SK-N-MC (cell line): ENCODE data around the gene DOCK4.

Source experiments
- DNase-seq: peaks from one replicate; pipeline ENCODE4 v3.0.0-alpha.2; 2011; ENCODE audit warnings: low read depth, low spot score
- H3K27ac ChIP-seq: fragments of 200-600 bp; sonication (generic); 2 replicates; pipeline ENCODE4 v1.5.1; 2016; ENCODE audit warnings: mixed run types
- H3K36me3 ChIP-seq: fragments of 200-600 bp; sonication (generic); 2 replicates; pipeline ENCODE4 v1.6.1; 2017; ENCODE audit warnings: antibody characterized with exemption, low read length, mixed read lengths; ENCODE audit not compliant: insufficient read depth
- H3K4me3 ChIP-seq: fragments of 200-600 bp; sonication (generic); 2 replicates; pipeline ENCODE4 v1.5.1; 2016
- H3K9ac ChIP-seq: fragments of 200-600 bp; sonication (generic); 2 replicates; pipeline ENCODE4 v1.8.0; 2017; ENCODE audit warnings: mixed run types, mixed read lengths; ENCODE audit not compliant: insufficient read length
- H3K9me3 ChIP-seq: fragments of 200-600 bp; sonication (generic); 2 replicates; pipeline ENCODE4 v1.6.1; 2017; ENCODE audit warnings: low read depth, mild to moderate bottlenecking, antibody characterized with exemption, low read length, moderate library complexity, mixed read lengths
- EZH2 ChIP-seq: fragments of 200-600 bp; sonication (generic); IDR thresholded peaks from one replicate; pipeline ENCODE4 v1.6.1; 2017; ENCODE audit warnings: antibody characterized with exemption
- FOXP2 ChIP-seq: optimal IDR thresholded peaks from 2 replicates; pipeline ENCODE3; 2011; ENCODE audit warnings: mild to moderate bottlenecking, moderate library complexity; ENCODE audit not compliant: insufficient read depth; ENCODE audit errors: extremely low read length, control extremely low read depth
- POLR2AphosphoS5 ChIP-seq: IDR thresholded peaks from 2 replicates; pipeline ENCODE4 v1.6.1; 2012; ENCODE audit warnings: mild to moderate bottlenecking, low read depth, low read length, borderline replicate concordance

DOCK4 gene

GRCh38 chr7:111987115-111987826, 218.9 kb downstream of the DOCK4 start:
- Histone ChIP-seq H3K9ac (no peak overlapping the region), H3K36me3 (no peaks in the 10 kb centered on the region), H3K27ac (no peak overlapping the region), H3K4me3 (no peak overlapping the region), H3K9me3 (no peaks in the 10 kb centered on the region)
- TF ChIP-seq FOXP2 = no peak
- no peak for TF ChIP-seq POLR2AphosphoS5
- TF ChIP-seq EZH2 = no peak
- DNase-seq = no peak

- H3K9ac ChIP-seq = no peak overlapping the region
- H3K36me3 ChIP-seq = no peaks in the 10 kb centered on the region
- H3K9me3 ChIP-seq = no peaks in the 10 kb centered on the region
- H3K27ac ChIP-seq = no peak overlapping the region
- TF ChIP-seq EZH2 (no peak), POLR2AphosphoS5 (no peak), FOXP2 (no peak)
- H3K4me3 ChIP-seq = no peak overlapping the region
- DNase-seq = no peak
Measured at GRCh38 chr7:111986601-111987000, 219.6 kb downstream of the DOCK4 start.

DNA sequence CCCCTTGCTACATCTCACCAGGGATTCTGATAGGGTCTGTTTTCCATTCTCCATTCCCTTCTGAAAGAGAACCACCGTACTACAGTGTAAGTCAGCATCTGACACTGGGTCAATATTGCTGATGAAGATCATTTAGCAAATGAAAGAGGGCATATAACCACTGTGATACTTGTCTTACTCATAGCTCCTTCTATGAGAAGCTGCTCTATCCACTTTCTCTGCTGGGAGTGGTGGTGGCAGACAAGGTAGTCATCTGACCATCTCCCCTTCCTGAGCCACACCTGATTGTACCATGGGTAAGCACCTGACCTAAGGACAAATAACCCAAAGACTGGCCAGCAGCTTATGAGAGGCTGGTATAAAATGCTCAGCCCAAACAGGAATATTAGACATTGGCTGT, 220.4 kb downstream of the DOCK4 start:
- no peak for TF ChIP-seq POLR2AphosphoS5
- no peak for TF ChIP-seq FOXP2
- no peak for TF ChIP-seq EZH2
- no peak overlapping the region for H3K27ac ChIP-seq
- no peaks in the 10 kb centered on the region for H3K36me3 ChIP-seq
- no peak overlapping the region for H3K9ac ChIP-seq
- H3K4me3 ChIP-seq = no peak overlapping the region
- no peaks in the 10 kb centered on the region for H3K9me3 ChIP-seq
- no peak for DNase-seq

DNA sequence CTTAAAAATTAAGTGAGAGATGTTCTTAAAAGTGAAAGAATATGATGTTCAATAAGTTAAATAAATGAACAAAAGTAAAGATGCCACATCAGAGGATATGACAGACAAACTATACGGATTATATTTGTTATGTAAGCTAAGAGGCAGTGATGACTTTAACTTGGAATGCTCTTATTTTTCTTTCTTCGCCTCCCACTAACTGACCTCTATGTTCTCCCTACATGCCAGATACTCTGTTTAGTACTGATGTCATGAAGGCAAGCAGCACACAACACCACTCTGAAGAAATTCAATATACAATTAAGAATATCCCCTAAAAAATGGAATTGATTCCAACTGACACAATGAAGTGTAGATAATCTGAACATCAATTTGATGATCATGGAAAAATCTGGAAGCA, 223.4 kb downstream of the DOCK4 start:
- TF ChIP-seq FOXP2 = no peak
- TF ChIP-seq POLR2AphosphoS5 = no peak
- TF ChIP-seq EZH2 = no peak
- H3K9ac ChIP-seq = no peak overlapping the region
- H3K9me3 ChIP-seq = no peaks in the 10 kb centered on the region
- no peak overlapping the region for H3K4me3 ChIP-seq
- no peak for DNase-seq
- H3K36me3 ChIP-seq = no peaks in the 10 kb centered on the region
- no peak overlapping the region for H3K27ac ChIP-seq

DNA sequence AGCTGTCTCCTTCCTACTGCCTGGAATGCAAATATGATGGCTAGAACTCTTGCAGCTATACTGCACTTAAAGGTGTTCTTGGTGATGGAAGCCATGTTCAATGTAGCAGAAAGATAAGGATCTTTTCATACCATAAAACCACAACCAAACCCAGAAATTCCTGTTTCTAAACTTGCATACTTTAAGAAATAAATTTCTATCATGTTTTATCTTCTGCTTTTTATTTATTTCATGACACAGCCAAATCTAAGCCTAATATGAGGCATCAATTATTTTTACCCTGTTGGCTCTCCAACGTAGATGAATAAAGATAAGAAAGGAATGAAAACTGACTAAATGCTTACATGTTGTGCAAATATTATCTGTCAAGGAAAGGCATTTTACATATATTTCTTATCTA, 224.1 kb downstream of the DOCK4 start:
- Histone ChIP-seq H3K4me3 (no peak overlapping the region), H3K36me3 (no peaks in the 10 kb centered on the region)

GRCh38 chr7:111980725-111981124, 225.5 kb downstream of the DOCK4 start:
- no peak for DNase-seq
- Histone ChIP-seq H3K27ac (no peak overlapping the region), H3K4me3 (no peak overlapping the region), H3K9ac (no peak overlapping the region), H3K9me3 (no peaks in the 10 kb centered on the region), H3K36me3 (no peaks in the 10 kb centered on the region)
- TF ChIP-seq POLR2AphosphoS5 = no peak
- no peak for TF ChIP-seq EZH2

More for the DNA sequence above, 224.1 kb downstream of the DOCK4 start:
- no peak overlapping the region for H3K27ac ChIP-seq
- DNase-seq = no peak
- H3K9ac ChIP-seq = no peak overlapping the region
- TF ChIP-seq POLR2AphosphoS5 = no peak
- no peak for TF ChIP-seq FOXP2
- TF ChIP-seq EZH2 = no peak
- no peaks in the 10 kb centered on the region for H3K9me3 ChIP-seq

GRCh38 chr7:111975346-111975745, 230.9 kb downstream of the DOCK4 start:
- Histone ChIP-seq H3K9me3 (no peaks in the 10 kb centered on the region), H3K36me3 (no peaks in the 10 kb centered on the region), H3K27ac (no peak overlapping the region), H3K4me3 (no peak overlapping the region), H3K9ac (no peak overlapping the region)
- no peak for DNase-seq
- TF ChIP-seq FOXP2 (no peak), EZH2 (no peak), POLR2AphosphoS5 (no peak)

GRCh38 chr7:111960984-111961383, 245.2 kb downstream of the DOCK4 start:
- Histone ChIP-seq H3K4me3 (no peak overlapping the region), H3K36me3 (no peaks in the 10 kb centered on the region), H3K9ac (no peak overlapping the region), H3K27ac (no peak overlapping the region), H3K9me3 (no peaks in the 10 kb centered on the region)
- no peak for TF ChIP-seq FOXP2
- no peak for TF ChIP-seq POLR2AphosphoS5
- TF ChIP-seq EZH2 = no peak
- DNase-seq = no peak

DNA sequence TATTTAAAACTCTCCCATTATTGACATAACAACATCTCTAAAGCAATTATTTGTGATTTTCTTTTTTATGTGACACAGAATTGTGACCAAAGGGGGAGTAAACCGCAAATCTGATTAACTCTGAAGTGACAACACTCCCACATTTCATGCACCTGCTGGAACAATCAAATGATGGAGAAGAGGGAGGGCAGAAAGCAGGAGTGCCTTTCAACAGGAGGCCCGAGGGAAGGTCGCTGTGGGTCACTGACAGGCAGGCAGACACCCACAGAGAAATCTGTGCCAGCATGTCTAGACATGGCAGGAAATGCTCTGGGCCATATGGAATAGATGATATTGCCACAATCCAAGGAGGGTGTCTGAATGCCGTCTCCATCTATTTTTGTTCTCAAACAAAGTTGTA, 247.3 kb downstream of the DOCK4 start:
- no peaks in the 10 kb centered on the region for H3K36me3 ChIP-seq
- no peak overlapping the region for H3K27ac ChIP-seq
- TF ChIP-seq EZH2 (no peak), POLR2AphosphoS5 (peak; percentile 29; the same call in 1 of the 2 replicates)
- no peak overlapping the region for H3K4me3 ChIP-seq
- no peaks in the 10 kb centered on the region for H3K9me3 ChIP-seq
- H3K9ac ChIP-seq = no peak overlapping the region
- no peak for DNase-seq
